ENCODE measurements around the gene SMIM31. TPM values are rescaled to one million over a fixed set of nuclear protein-coding genes. Genes with fewer than 3 reads are reported as not detected.
A peak's percentile ranks its signal among the peaks of the same experiment; 100 is the strongest.

Gene SMIM31
- total RNA-seq, 3 donors from 2014 or later (not counting 1 experiment from before 2014, with no cell fraction given): not detected

DNA sequence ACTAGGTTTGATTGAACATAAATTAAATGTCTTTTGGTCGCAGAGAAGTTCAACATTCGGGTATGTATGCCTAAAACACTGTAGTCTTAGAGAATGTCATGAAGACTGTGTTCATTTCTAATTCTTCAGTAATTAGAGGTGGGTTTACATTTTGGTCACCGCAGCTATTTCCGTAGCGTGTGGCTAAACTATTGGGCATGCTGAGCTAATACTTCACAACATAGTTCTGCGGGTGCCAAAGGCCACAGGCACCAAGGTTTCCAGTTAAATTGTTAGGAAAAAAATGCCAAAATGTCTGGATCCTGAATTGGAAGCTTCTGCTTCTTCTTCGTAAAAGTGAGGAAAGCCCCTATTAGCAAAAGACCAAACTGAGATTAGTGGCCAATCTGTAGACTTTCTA, 25.1 kb downstream of the SMIM31 start:
- Histone ChIP-seq H3K27ac (ENCODE audit: low read length) (no peak overlapping the region), H3K36me3 (ENCODE audit: control insufficient read depth, insufficient read depth, low read length) (no peaks in the 10 kb centered on the region), H3K9me3 (ENCODE audit: control insufficient read depth, insufficient read depth, low read length) (no peaks in the 10 kb centered on the region), H3K4me3 (ENCODE audit: low read length) (no peak overlapping the region), H3K4me1 (ENCODE audit: control insufficient read depth, insufficient read depth, low read length) (no peaks in the 10 kb centered on the region), H3K27me3 (ENCODE audit: control insufficient read depth, insufficient read depth, low read length) (no peaks in the 10 kb centered on the region)
- no peak for DNase-seq
- H3K4me1 Mint-ChIP-seq: no peaks in the 10 kb centered on the region
- H3K36me3 Mint-ChIP-seq: no peaks in the 10 kb centered on the region
- no peak for ATAC-seq
- no peaks in the 10 kb centered on the region for H3K27me3 Mint-ChIP-seq (ENCODE audit: low read depth in 2 of 2)
- no peak for TF ChIP-seq CTCF (IDR thresholded peaks at IDR 0.05)
- intact Hi-C loops (cut with micrococcal nuclease): no loop called here
- WGBS (ENCODE audit: insufficient coverage): 83% methylated on average over 7 of the region's 7 CpGs
- H3K4me3 Mint-ChIP-seq: no peak overlapping the region
- no peak overlapping the region for H3K27ac Mint-ChIP-seq
- H3K9me3 Mint-ChIP-seq: no peaks in the 10 kb centered on the region

GRCh38 chr4:164779811-164780216, 25.9 kb downstream of the SMIM31 start:
- TF ChIP-seq CTCF (IDR thresholded peaks at IDR 0.05): peak; percentile 59
- H3K27me3 ChIP-seq (ENCODE audit: control insufficient read depth, insufficient read depth, low read length): no peaks in the 10 kb centered on the region
- no peaks in the 10 kb centered on the region for H3K9me3 Mint-ChIP-seq
- peak in 1 of 2 donors; percentile 43 for DNase-seq
- H3K9me3 ChIP-seq (ENCODE audit: control insufficient read depth, insufficient read depth, low read length): no peaks in the 10 kb centered on the region
- WGBS (ENCODE audit: insufficient coverage): 6% methylated on average over 3 of the region's 7 CpGs
- no peak overlapping the region for H3K27ac Mint-ChIP-seq
- no peaks in the 10 kb centered on the region for H3K4me1 ChIP-seq (ENCODE audit: control insufficient read depth, insufficient read depth, low read length)
- ATAC-seq: no peak
- intact Hi-C loops (cut with micrococcal nuclease): no loop called here
- no peaks in the 10 kb centered on the region for H3K36me3 Mint-ChIP-seq
- H3K4me1 Mint-ChIP-seq: no peaks in the 10 kb centered on the region
- H3K27ac ChIP-seq (ENCODE audit: low read length): no peak overlapping the region
- H3K4me3 ChIP-seq (ENCODE audit: low read length): no peak overlapping the region
- no peaks in the 10 kb centered on the region for H3K36me3 ChIP-seq (ENCODE audit: control insufficient read depth, insufficient read depth, low read length)
- no peak overlapping the region for H3K4me3 Mint-ChIP-seq
- H3K27me3 Mint-ChIP-seq (ENCODE audit: low read depth in 2 of 2): no peaks in the 10 kb centered on the region

DNA sequence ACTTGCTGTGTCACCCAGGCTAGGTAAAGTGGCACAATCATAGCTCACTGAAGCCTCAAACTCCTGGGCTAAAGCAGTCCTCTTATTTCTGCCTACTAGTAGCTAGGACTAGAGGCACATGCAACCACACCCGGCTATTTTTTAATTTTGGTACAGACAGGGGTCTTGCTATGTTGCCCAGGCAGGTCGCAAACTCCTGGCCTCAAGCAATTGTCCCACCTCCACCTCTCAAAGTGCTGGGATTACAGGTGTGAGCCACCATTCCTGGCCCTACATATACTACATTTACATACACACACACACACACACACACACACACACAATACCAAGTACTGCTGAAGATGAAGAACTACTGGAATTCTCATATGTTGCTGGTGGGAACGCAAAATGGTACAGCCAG, 26.9 kb downstream of the SMIM31 start:
- no peaks in the 10 kb centered on the region for H3K36me3 ChIP-seq (ENCODE audit: control insufficient read depth, insufficient read depth, low read length)
- H3K36me3 Mint-ChIP-seq: no peaks in the 10 kb centered on the region
- intact Hi-C loops (cut with micrococcal nuclease): no loop called here
- no peak overlapping the region for H3K27ac Mint-ChIP-seq
- no peak for TF ChIP-seq CTCF (IDR thresholded peaks at IDR 0.05)
- no peaks in the 10 kb centered on the region for H3K27me3 Mint-ChIP-seq (ENCODE audit: low read depth in 2 of 2)
- H3K4me3 Mint-ChIP-seq: no peak overlapping the region
- no peaks in the 10 kb centered on the region for H3K9me3 ChIP-seq (ENCODE audit: control insufficient read depth, insufficient read depth, low read length)
- no peak for ATAC-seq
- no peaks in the 10 kb centered on the region for H3K4me1 ChIP-seq (ENCODE audit: control insufficient read depth, insufficient read depth, low read length)
- H3K27ac ChIP-seq (ENCODE audit: low read length): no peak overlapping the region
- no peak for DNase-seq
- H3K9me3 Mint-ChIP-seq: no peaks in the 10 kb centered on the region
- no peaks in the 10 kb centered on the region for H3K4me1 Mint-ChIP-seq
- WGBS (ENCODE audit: insufficient coverage): 91% methylated on average over 3 of the region's 3 CpGs
- no peak overlapping the region for H3K4me3 ChIP-seq (ENCODE audit: low read length)
- no peaks in the 10 kb centered on the region for H3K27me3 ChIP-seq (ENCODE audit: control insufficient read depth, insufficient read depth, low read length)

GRCh38 chr4:164783976-164784375, 30.0 kb downstream of the SMIM31 start:
- Mint-ChIP-seq H3K36me3 (no peaks in the 10 kb centered on the region), H3K27me3 (ENCODE audit: low read depth in 2 of 2) (no peaks in the 10 kb centered on the region), H3K27ac (no peak overlapping the region), H3K9me3 (no peaks in the 10 kb centered on the region), H3K4me1 (no peaks in the 10 kb centered on the region), H3K4me3 (no peak overlapping the region)
- TF ChIP-seq CTCF (IDR thresholded peaks at IDR 0.05): no peak
- H3K9me3 ChIP-seq (ENCODE audit: control insufficient read depth, insufficient read depth, low read length): no peaks in the 10 kb centered on the region
- no peak overlapping the region for H3K4me3 ChIP-seq (ENCODE audit: low read length)
- intact Hi-C loops (cut with micrococcal nuclease): no loop called here
- H3K4me1 ChIP-seq (ENCODE audit: control insufficient read depth, insufficient read depth, low read length): no peaks in the 10 kb centered on the region
- no peak overlapping the region for H3K27ac ChIP-seq (ENCODE audit: low read length)
- H3K27me3 ChIP-seq (ENCODE audit: control insufficient read depth, insufficient read depth, low read length): no peaks in the 10 kb centered on the region
- DNase-seq: no peak
- no peak for ATAC-seq
- WGBS (ENCODE audit: insufficient coverage): 84% methylated on average over 3 of the region's 6 CpGs
- H3K36me3 ChIP-seq (ENCODE audit: control insufficient read depth, insufficient read depth, low read length): no peaks in the 10 kb centered on the region
